Measurements from ENCODE around the gene NAA10. TPM values are rescaled to one million over a fixed set of nuclear protein-coding genes. Genes with fewer than 3 reads are reported as not detected.
A peak's percentile ranks its signal among the peaks of the same experiment; 100 is the strongest.

The NAA10 gene
- total and polyA plus RNA-seq, 4 donors = 70.2 to 287 (median 84.5) TPM

- H3K27ac ChIP-seq (ENCODE audit: low read depth in 1 of 2, low read length in 2 of 2) = no peak overlapping the region
- peaks cover 0 to 4% of the 10 kb centered on the region in 2 donors for H3K36me3 ChIP-seq (ENCODE audit: control insufficient read depth in 1 of 2, insufficient read depth in 2 of 2, low read length in 1 of 2)
- H3K9me3 ChIP-seq (ENCODE audit: control insufficient read depth, low read length) = no peaks in the 10 kb centered on the region
- 89 to 93% methylated on average over 22 of the region's 22 CpGs for WGBS, 2 donors
- intact Hi-C loops (cut with DNase I) = no loop called here
- peak in 1 of 2 donors; percentile 62 for DNase-seq
- no peak overlapping the region for H3K4me3 ChIP-seq (ENCODE audit: low read length in 2 of 2)
- H3K27me3 ChIP-seq (ENCODE audit: control insufficient read depth in 1 of 2, insufficient read depth in 2 of 2, low read length in 1 of 2) = no peaks in the 10 kb centered on the region
- no peaks in the 10 kb centered on the region for H3K4me1 ChIP-seq (ENCODE audit: control insufficient read depth in 1 of 2, insufficient read depth in 2 of 2, low read length in 2 of 2)
- no peak for ATAC-seq (ENCODE audit: low FRiP score)
Observed at GRCh38 chrX:153960786-153961185, 25.9 kb upstream of the NAA10 start.

- ATAC-seq (ENCODE audit: low FRiP score) (no peak), DNase-seq (peak in 1 of 2 donors; percentile 62)
- no peaks in the 10 kb centered on the region for H3K4me1 ChIP-seq (ENCODE audit: control insufficient read depth in 1 of 2, insufficient read depth in 2 of 2, low read length in 2 of 2)
- no peaks in the 10 kb centered on the region for H3K27me3 ChIP-seq (ENCODE audit: control insufficient read depth in 1 of 2, insufficient read depth in 2 of 2, low read length in 1 of 2)
- no peaks in the 10 kb centered on the region for H3K9me3 ChIP-seq (ENCODE audit: control insufficient read depth, low read length)
- 94 to 97% methylated on average over 16 of the region's 16 CpGs for WGBS, 2 donors
- intact Hi-C loops (cut with DNase I) = no loop called here
- H3K36me3 ChIP-seq (ENCODE audit: control insufficient read depth in 1 of 2, insufficient read depth in 2 of 2, low read length in 1 of 2) = peaks cover 0 to 4% of the 10 kb centered on the region in 2 donors
- H3K4me3 ChIP-seq (ENCODE audit: low read length in 2 of 2) = no peak overlapping the region
- no peak overlapping the region for H3K27ac ChIP-seq (ENCODE audit: low read depth in 1 of 2, low read length in 2 of 2)
Observed at GRCh38 chrX:153960077-153960476, 25.2 kb upstream of the NAA10 start.

GRCh38 chrX:153959649-153960048 is 24.8 kb upstream of the NAA10 start:
- no peaks in the 10 kb centered on the region for H3K9me3 ChIP-seq (ENCODE audit: control insufficient read depth, low read length)
- DNase-seq = peak in 1 of 2 donors; percentile 59
- H3K27me3 ChIP-seq (ENCODE audit: control insufficient read depth in 1 of 2, insufficient read depth in 2 of 2, low read length in 1 of 2) = no peaks in the 10 kb centered on the region
- H3K36me3 ChIP-seq (ENCODE audit: control insufficient read depth in 1 of 2, insufficient read depth in 2 of 2, low read length in 1 of 2) = peaks cover 0 to 4% of the 10 kb centered on the region in 2 donors
- no peak for ATAC-seq (ENCODE audit: low FRiP score)
- no peak overlapping the region for H3K27ac ChIP-seq (ENCODE audit: low read depth in 1 of 2, low read length in 2 of 2)
- intact Hi-C loops (cut with DNase I) = loop anchor here in 1 of 2 donors (10.0 kb wide), 1 partner anchor 1005 kb away; no protein-coding TSS in a partner anchor
- H3K4me3 ChIP-seq (ENCODE audit: low read length in 2 of 2) = no peak overlapping the region
- 86 to 93% methylated on average over 15 of the region's 15 CpGs for WGBS, 2 donors
- no peaks in the 10 kb centered on the region for H3K4me1 ChIP-seq (ENCODE audit: control insufficient read depth in 1 of 2, insufficient read depth in 2 of 2, low read length in 2 of 2)

- 91 to 92% methylated on average over 14 of the region's 14 CpGs for WGBS, 2 donors
- DNase-seq (peak in 1 of 2 donors; percentile 62), ATAC-seq (ENCODE audit: low FRiP score) (no peak)
- Histone ChIP-seq H3K4me3 (ENCODE audit: low read length in 2 of 2) (no peak overlapping the region), H3K27me3 (ENCODE audit: control insufficient read depth in 1 of 2, insufficient read depth in 2 of 2, low read length in 1 of 2) (no peaks in the 10 kb centered on the region), H3K4me1 (ENCODE audit: control insufficient read depth in 1 of 2, insufficient read depth in 2 of 2, low read length in 2 of 2) (no peaks in the 10 kb centered on the region), H3K27ac (ENCODE audit: low read depth in 1 of 2, low read length in 2 of 2) (no peak overlapping the region), H3K36me3 (ENCODE audit: control insufficient read depth in 1 of 2, insufficient read depth in 2 of 2, low read length in 1 of 2) (peaks cover 0 to 4% of the 10 kb centered on the region in 2 donors), H3K9me3 (ENCODE audit: control insufficient read depth, low read length) (no peaks in the 10 kb centered on the region)
- intact Hi-C loops (cut with DNase I) = loop anchor here in 1 of 2 donors (10.0 kb wide), 1 partner anchor 1004 kb away; no protein-coding TSS in a partner anchor
Observed at GRCh38 chrX:153958605-153959004, 23.8 kb upstream of the NAA10 start.

- Histone ChIP-seq H3K4me1 (ENCODE audit: control insufficient read depth in 1 of 2, insufficient read depth in 2 of 2, low read length in 2 of 2) (no peaks in the 10 kb centered on the region), H3K27ac (ENCODE audit: low read depth in 1 of 2, low read length in 2 of 2) (no peak overlapping the region), H3K4me3 (ENCODE audit: low read length in 2 of 2) (no peak overlapping the region), H3K9me3 (ENCODE audit: control insufficient read depth, low read length) (no peaks in the 10 kb centered on the region), H3K36me3 (ENCODE audit: control insufficient read depth in 1 of 2, insufficient read depth in 2 of 2, low read length in 1 of 2) (peaks cover 0 to 4% of the 10 kb centered on the region in 2 donors), H3K27me3 (ENCODE audit: control insufficient read depth in 1 of 2, insufficient read depth in 2 of 2, low read length in 1 of 2) (no peaks in the 10 kb centered on the region)
- WGBS, 2 donors = 84 to 92% methylated on average over 17 of the region's 17 CpGs
- intact Hi-C loops (cut with DNase I) = loop anchor here in 1 of 2 donors (10.0 kb wide), 1 partner anchor 1002 kb away; no protein-coding TSS in a partner anchor
- ATAC-seq (ENCODE audit: low FRiP score) (no peak), DNase-seq (no peak)
Observed at GRCh38 chrX:153957224-153957623, 22.4 kb upstream of the NAA10 start.

GRCh38 chrX:153956044-153956907 is 21.4 kb upstream of the NAA10 start:
- WGBS, 2 donors = 86 to 91% methylated on average over 33 to 35 of the region's 35 CpGs
- peaks cover 0 to 4% of the 10 kb centered on the region in 2 donors for H3K36me3 ChIP-seq (ENCODE audit: control insufficient read depth in 1 of 2, insufficient read depth in 2 of 2, low read length in 1 of 2)
- DNase-seq (no peak), ATAC-seq (ENCODE audit: low FRiP score) (no peak)
- no peak overlapping the region for H3K27ac ChIP-seq (ENCODE audit: low read depth in 1 of 2, low read length in 2 of 2)
- H3K4me3 ChIP-seq (ENCODE audit: low read length in 2 of 2) = no peak overlapping the region
- no peaks in the 10 kb centered on the region for H3K9me3 ChIP-seq (ENCODE audit: control insufficient read depth, low read length)
- H3K4me1 ChIP-seq (ENCODE audit: control insufficient read depth in 1 of 2, insufficient read depth in 2 of 2, low read length in 2 of 2) = no peaks in the 10 kb centered on the region
- no peaks in the 10 kb centered on the region for H3K27me3 ChIP-seq (ENCODE audit: control insufficient read depth in 1 of 2, insufficient read depth in 2 of 2, low read length in 1 of 2)
- intact Hi-C loops (cut with DNase I) = loop anchor here in 1 of 2 donors (10.0 kb wide), 1 partner anchor 1001 kb away; no protein-coding TSS in a partner anchor

- Histone ChIP-seq H3K36me3 (ENCODE audit: control insufficient read depth in 1 of 2, insufficient read depth in 2 of 2, low read length in 1 of 2) (peaks cover 0 to 4% of the 10 kb centered on the region in 2 donors), H3K4me1 (ENCODE audit: control insufficient read depth in 1 of 2, insufficient read depth in 2 of 2, low read length in 2 of 2) (no peaks in the 10 kb centered on the region), H3K27ac (ENCODE audit: low read depth in 1 of 2, low read length in 2 of 2) (no peak overlapping the region), H3K4me3 (ENCODE audit: low read length in 2 of 2) (no peak overlapping the region), H3K9me3 (ENCODE audit: control insufficient read depth, low read length) (no peaks in the 10 kb centered on the region), H3K27me3 (ENCODE audit: control insufficient read depth in 1 of 2, insufficient read depth in 2 of 2, low read length in 1 of 2) (no peaks in the 10 kb centered on the region)
- intact Hi-C loops (cut with DNase I) = loop anchor here in 1 of 2 donors (10.0 kb wide), 1 partner anchor 1000 kb away; no protein-coding TSS in a partner anchor
- DNase-seq (no peak), ATAC-seq (ENCODE audit: low FRiP score) (no peak)
- 76 to 84% methylated on average over 12 of the region's 12 CpGs for WGBS, 2 donors
Observed at GRCh38 chrX:153955228-153955732, 20.4 kb upstream of the NAA10 start.

GRCh38 chrX:153954558-153955227 is 19.9 kb upstream of the NAA10 start:
- H3K27ac ChIP-seq (ENCODE audit: low read depth in 1 of 2, low read length in 2 of 2) = no peak overlapping the region
- ATAC-seq (ENCODE audit: low FRiP score) (no peak), DNase-seq (no peak)
- WGBS, 2 donors = 93 to 96% methylated on average over 44 of the region's 44 CpGs
- H3K27me3 ChIP-seq (ENCODE audit: control insufficient read depth in 1 of 2, insufficient read depth in 2 of 2, low read length in 1 of 2) = no peaks in the 10 kb centered on the region
- H3K4me1 ChIP-seq (ENCODE audit: control insufficient read depth in 1 of 2, insufficient read depth in 2 of 2, low read length in 2 of 2) = no peaks in the 10 kb centered on the region
- peaks cover 0 to 4% of the 10 kb centered on the region in 2 donors for H3K36me3 ChIP-seq (ENCODE audit: control insufficient read depth in 1 of 2, insufficient read depth in 2 of 2, low read length in 1 of 2)
- no peaks in the 10 kb centered on the region for H3K9me3 ChIP-seq (ENCODE audit: control insufficient read depth, low read length)
- intact Hi-C loops (cut with DNase I) = loop anchor here (5.0 to 10.0 kb wide), 3 partner anchors 192 to 1000 kb away; partner anchors contain the start of gene PLXNB3 (in 1 of the 2)
- no peak overlapping the region for H3K4me3 ChIP-seq (ENCODE audit: low read length in 2 of 2)
